ENCODE data around the gene PDZD2.

- TF ChIP-seq CTCF (IDR thresholded peaks at IDR 0.05) (no peak), EP300 (IDR thresholded peaks at IDR 0.05) (no peak), POLR2AphosphoS5 (IDR thresholded peaks at IDR 0.05) (no peak), POLR2A (IDR thresholded peaks at IDR 0.05) (no peak)
These were observed 92.1 kb downstream of the PDZD2 start for GRCh38 chr5:31731016-31731415.

Measured in stomach (tissue), 4 donors.